Calu3 (cell line): Measurements from ENCODE around the gene KATNAL2. TPM values are rescaled to one million over a fixed set of nuclear protein-coding genes. Genes with fewer than 3 reads are reported as not detected.

Source experiments
- BruUV-seq: library from RNA; stranded (reverse); fragments of 400-500 nt; replicated peaks from 2 replicates; lab custom pipeline; 2021; lab: Mats Ljungman, UMichigan
- CTCF ChIA-PET: fragments of 300-600 bp; sonication (Branson Sonifier 250); formaldehyde crosslinking; loops from one replicate; lab custom pipeline; 2022; ENCODE audit warnings: antibody characterized with exemption; lab: Charles Lee
- DNase-seq: peaks from one replicate; pipeline ENCODE4 v3.0.0; 2022
- H3K27ac Mint-ChIP-seq: one replicate; pipeline ENCODE4 v1.8.0; 2022; ENCODE audit warnings: mixed read lengths; ENCODE audit not compliant: unreplicated experiment
- H3K27me3 Mint-ChIP-seq: one replicate; pipeline ENCODE4 v1.8.0; 2022; ENCODE audit warnings: mixed read lengths; ENCODE audit not compliant: unreplicated experiment
- H3K36me3 Mint-ChIP-seq: one replicate; pipeline ENCODE4 v1.8.0; 2022; ENCODE audit warnings: mild to moderate bottlenecking, moderate library complexity, mixed read lengths; ENCODE audit not compliant: insufficient read depth, unreplicated experiment
- H3K4me1 Mint-ChIP-seq: one replicate; pipeline ENCODE4 v1.8.0; 2022; ENCODE audit warnings: mild to moderate bottlenecking, low read depth, mixed read lengths; ENCODE audit not compliant: unreplicated experiment
- H3K4me3 Mint-ChIP-seq: one replicate; pipeline ENCODE4 v1.8.0; 2022; ENCODE audit warnings: mild to moderate bottlenecking, low read depth, moderate library complexity, mixed read lengths; ENCODE audit not compliant: unreplicated experiment
- H3K9me3 Mint-ChIP-seq: one replicate; pipeline ENCODE4 v1.8.0; 2022; ENCODE audit warnings: low read depth, mixed read lengths; ENCODE audit not compliant: unreplicated experiment
- CTCF ChIP-seq: fragments of 200-600 bp; IDR thresholded peaks from one replicate; pipeline ENCODE4 v1.8.0; 2022; ENCODE audit warnings: antibody characterized with exemption; ENCODE audit not compliant: unreplicated experiment
- intact Hi-C: fragments of 100-400 bp; cut with micrococcal nuclease; formaldehyde crosslinking; loops from one replicate; pipeline ENCODE4 v1.10.0; 2022; ENCODE audit not compliant: unreplicated experiment
- total RNA-seq: library from RNA; stranded (reverse); gene quantifications from 2 replicates; pipeline ENCODE4 v1.2.3, GENCODE V29; 2022

Gene KATNAL2
- total RNA-seq, 1 experiment from 2014 or later: 5.7 TPM

- H3K36me3 Mint-ChIP-seq: peaks cover 22% of the 10 kb centered on the region
- peak overlapping the region; percentile 56 for H3K27ac Mint-ChIP-seq
- peak overlapping the region; percentile 82 for H3K4me3 Mint-ChIP-seq
- H3K27me3 Mint-ChIP-seq: no peaks in the 10 kb centered on the region
- TSS peak; percentile 69 for BruUV-seq
- DNase-seq: peak; percentile 4
- H3K4me1 Mint-ChIP-seq: no peaks in the 10 kb centered on the region
- intact Hi-C loops: no loop called here
- no peak for TF ChIP-seq CTCF
- H3K9me3 Mint-ChIP-seq: no peaks in the 10 kb centered on the region
- CTCF ChIA-PET: no interaction called here
Measured at GRCh38 chr18:46917803-46918600, 600 bp downstream of the KATNAL2 start.

- H3K36me3 Mint-ChIP-seq: peaks cover 22% of the 10 kb centered on the region
- H3K4me3 Mint-ChIP-seq: no peak overlapping the region
- no peaks in the 10 kb centered on the region for H3K4me1 Mint-ChIP-seq
- H3K9me3 Mint-ChIP-seq: no peaks in the 10 kb centered on the region
- CTCF ChIA-PET: no interaction called here
- intact Hi-C loops: no loop called here
- no peak for DNase-seq
- no TSS peak for BruUV-seq
- TF ChIP-seq CTCF: no peak
- H3K27ac Mint-ChIP-seq: no peak overlapping the region
- no peaks in the 10 kb centered on the region for H3K27me3 Mint-ChIP-seq
Measured at GRCh38 chr18:46920067-46920466, 2.7 kb downstream of the KATNAL2 start.

GRCh38 chr18:46920653-46921052 is 3.3 kb downstream of the KATNAL2 start:
- Mint-ChIP-seq H3K27me3 (no peaks in the 10 kb centered on the region), H3K4me3 (no peak overlapping the region)
- BruUV-seq: no TSS peak

GRCh38 chr18:46939337-46939963 is 22.0 kb downstream of the KATNAL2 start:
- Mint-ChIP-seq H3K36me3 (no peaks in the 10 kb centered on the region), H3K9me3 (no peaks in the 10 kb centered on the region), H3K4me1 (no peaks in the 10 kb centered on the region), H3K4me3 (no peak overlapping the region), H3K27ac (no peak overlapping the region), H3K27me3 (no peaks in the 10 kb centered on the region)
- no peak for DNase-seq
- no TSS peak for BruUV-seq
- no peak for TF ChIP-seq CTCF
- intact Hi-C loops: no loop called here
- CTCF ChIA-PET: no interaction called here

More at GRCh38 chr18:46920653-46921052, 3.3 kb downstream of the KATNAL2 start:
- Mint-ChIP-seq H3K36me3 (peaks cover 22% of the 10 kb centered on the region), H3K27ac (no peak overlapping the region), H3K4me1 (no peaks in the 10 kb centered on the region), H3K9me3 (no peaks in the 10 kb centered on the region)
- CTCF ChIA-PET: no interaction called here
- intact Hi-C loops: no loop called here
- no peak for TF ChIP-seq CTCF
- no peak for DNase-seq
